ENCODE data around the gene PARP12. TPM values are rescaled to one million over a fixed set of nuclear protein-coding genes. Genes with fewer than 3 reads are reported as not detected.
A peak's percentile ranks its signal among the peaks of the same experiment; 100 is the strongest.

Gene PARP12
- total and polyA plus RNA-seq, 2 of the 13 experiments (the other 11 are each of a cell fraction or from before 2014, with no cell fraction given) = 15.5 to 35.2 TPM

DNA sequence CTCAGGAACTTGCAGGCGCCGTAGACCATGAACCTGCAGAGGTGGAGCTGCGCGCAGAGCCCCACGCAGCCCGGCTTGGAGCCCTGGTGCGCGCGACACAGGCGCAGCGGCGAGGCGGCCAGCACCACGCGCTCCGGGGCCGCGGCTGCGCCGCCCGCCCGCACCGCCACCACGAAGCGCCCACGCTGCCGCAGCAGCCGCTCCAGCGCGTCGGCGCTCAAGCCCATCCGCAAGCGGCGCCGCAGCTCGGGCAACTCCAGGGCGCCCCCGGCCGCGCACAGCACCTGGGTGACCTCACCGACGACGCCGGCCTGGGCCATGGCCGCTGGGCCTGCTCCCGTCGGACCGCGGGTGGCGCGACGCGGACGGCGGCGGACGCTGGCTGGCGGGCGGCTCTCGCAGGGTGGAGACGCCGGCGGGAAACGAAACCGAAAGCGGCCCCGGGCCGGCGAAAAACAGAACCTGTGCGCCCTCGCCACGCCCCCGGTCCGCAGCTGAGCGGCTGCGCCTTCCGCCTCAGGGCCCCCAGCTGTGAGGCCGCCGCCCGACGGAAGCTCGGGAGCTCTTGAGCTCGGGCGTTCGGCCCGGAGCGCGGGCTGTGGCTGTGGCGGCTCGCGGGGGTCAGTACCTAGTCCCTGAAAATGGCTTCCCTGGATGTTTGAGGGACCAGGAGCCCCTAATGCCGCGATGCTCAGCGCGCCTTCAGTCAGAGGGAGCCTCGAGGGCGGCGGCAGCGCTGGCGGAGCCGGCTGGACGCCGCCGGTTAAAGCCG lies at the start of gene PARP12 (continued):
- TF ChIP-seq, protein P1, sequence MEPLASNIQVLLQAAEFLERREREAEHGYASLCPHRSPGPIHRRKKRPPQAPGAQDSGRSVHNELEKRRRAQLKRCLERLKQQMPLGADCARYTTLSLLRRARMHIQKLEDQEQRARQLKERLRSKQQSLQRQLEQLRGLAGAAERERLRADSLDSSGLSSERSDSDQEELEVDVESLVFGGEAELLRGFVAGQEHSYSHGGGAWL (CRISPR knock-in tag; IDR thresholded peaks at IDR 0.05) = peak; percentile 37
- no peak for TF ChIP-seq POLR2AphosphoS5 (IDR thresholded peaks at IDR 0.05; ENCODE audit: low read depth, low read length)
- no peak for TF ChIP-seq ZNF703 (CRISPR knock-in tag; IDR thresholded peaks at IDR 0.05; ENCODE audit: borderline replicate concordance)
- no peak for TF ChIP-seq ZKSCAN1 (IDR thresholded peaks at IDR 0.05; ENCODE audit: low read length)
- TF ChIP-seq, protein P2, sequence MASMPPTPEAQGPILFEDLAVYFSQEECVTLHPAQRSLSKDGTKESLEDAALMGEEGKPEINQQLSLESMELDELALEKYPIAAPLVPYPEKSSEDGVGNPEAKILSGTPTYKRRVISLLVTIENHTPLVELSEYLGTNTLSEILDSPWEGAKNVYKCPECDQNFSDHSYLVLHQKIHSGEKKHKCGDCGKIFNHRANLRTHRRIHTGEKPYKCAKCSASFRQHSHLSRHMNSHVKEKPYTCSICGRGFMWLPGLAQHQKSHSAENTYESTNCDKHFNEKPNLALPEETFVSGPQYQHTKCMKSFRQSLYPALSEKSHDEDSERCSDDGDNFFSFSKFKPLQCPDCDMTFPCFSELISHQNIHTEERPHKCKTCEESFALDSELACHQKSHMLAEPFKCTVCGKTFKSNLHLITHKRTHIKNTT (CRISPR knock-in tag; IDR thresholded peaks at IDR 0.05) = no peak
- TF ChIP-seq ARNT2 (CRISPR knock-in tag; IDR thresholded peaks at IDR 0.05; ENCODE audit: low read depth) = peak; percentile 78; the same call in 1 of the 2 replicates
- TF ChIP-seq PRMT3 (CRISPR knock-in tag; IDR thresholded peaks at IDR 0.05; ENCODE audit: borderline replicate concordance, low read depth) = no peak
- TF ChIP-seq ZSCAN22 (CRISPR knock-in tag; IDR thresholded peaks at IDR 0.05) = no peak
- TF ChIP-seq ZKSCAN8 (CRISPR knock-in tag; IDR thresholded peaks at IDR 0.05; ENCODE audit: borderline replicate concordance) = no peak
- TF ChIP-seq, protein P3, sequence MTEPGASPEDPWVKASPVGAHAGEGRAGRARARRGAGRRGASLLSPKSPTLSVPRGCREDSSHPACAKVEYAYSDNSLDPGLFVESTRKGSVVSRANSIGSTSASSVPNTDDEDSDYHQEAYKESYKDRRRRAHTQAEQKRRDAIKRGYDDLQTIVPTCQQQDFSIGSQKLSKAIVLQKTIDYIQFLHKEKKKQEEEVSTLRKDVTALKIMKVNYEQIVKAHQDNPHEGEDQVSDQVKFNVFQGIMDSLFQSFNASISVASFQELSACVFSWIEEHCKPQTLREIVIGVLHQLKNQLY (CRISPR knock-in tag; IDR thresholded peaks at IDR 0.05) = no peak
- TF ChIP-seq NCOA5 (CRISPR knock-in tag; IDR thresholded peaks at IDR 0.05) = no peak
- TF ChIP-seq, protein P4, sequence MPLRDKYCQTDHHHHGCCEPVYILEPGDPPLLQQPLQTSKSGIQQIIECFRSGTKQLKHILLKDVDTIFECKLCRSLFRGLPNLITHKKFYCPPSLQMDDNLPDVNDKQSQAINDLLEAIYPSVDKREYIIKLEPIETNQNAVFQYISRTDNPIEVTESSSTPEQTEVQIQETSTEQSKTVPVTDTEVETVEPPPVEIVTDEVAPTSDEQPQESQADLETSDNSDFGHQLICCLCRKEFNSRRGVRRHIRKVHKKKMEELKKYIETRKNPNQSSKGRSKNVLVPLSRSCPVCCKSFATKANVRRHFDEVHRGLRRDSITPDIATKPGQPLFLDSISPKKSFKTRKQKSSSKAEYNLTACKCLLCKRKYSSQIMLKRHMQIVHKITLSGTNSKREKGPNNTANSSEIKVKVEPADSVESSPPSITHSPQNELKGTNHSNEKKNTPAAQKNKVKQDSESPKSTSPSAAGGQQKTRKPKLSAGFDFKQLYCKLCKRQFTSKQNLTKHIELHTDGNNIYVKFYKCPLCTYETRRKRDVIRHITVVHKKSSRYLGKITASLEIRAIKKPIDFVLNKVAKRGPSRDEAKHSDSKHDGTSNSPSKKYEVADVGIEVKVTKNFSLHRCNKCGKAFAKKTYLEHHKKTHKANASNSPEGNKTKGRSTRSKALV (CRISPR knock-in tag; IDR thresholded peaks at IDR 0.05) = peak; percentile 75; the same call in 1 of the 2 replicates
- TF ChIP-seq RNF2 (conservative IDR thresholded peaks at IDR 0.05; ENCODE audit: low read depth) = no peak
- TF ChIP-seq, protein P5, sequence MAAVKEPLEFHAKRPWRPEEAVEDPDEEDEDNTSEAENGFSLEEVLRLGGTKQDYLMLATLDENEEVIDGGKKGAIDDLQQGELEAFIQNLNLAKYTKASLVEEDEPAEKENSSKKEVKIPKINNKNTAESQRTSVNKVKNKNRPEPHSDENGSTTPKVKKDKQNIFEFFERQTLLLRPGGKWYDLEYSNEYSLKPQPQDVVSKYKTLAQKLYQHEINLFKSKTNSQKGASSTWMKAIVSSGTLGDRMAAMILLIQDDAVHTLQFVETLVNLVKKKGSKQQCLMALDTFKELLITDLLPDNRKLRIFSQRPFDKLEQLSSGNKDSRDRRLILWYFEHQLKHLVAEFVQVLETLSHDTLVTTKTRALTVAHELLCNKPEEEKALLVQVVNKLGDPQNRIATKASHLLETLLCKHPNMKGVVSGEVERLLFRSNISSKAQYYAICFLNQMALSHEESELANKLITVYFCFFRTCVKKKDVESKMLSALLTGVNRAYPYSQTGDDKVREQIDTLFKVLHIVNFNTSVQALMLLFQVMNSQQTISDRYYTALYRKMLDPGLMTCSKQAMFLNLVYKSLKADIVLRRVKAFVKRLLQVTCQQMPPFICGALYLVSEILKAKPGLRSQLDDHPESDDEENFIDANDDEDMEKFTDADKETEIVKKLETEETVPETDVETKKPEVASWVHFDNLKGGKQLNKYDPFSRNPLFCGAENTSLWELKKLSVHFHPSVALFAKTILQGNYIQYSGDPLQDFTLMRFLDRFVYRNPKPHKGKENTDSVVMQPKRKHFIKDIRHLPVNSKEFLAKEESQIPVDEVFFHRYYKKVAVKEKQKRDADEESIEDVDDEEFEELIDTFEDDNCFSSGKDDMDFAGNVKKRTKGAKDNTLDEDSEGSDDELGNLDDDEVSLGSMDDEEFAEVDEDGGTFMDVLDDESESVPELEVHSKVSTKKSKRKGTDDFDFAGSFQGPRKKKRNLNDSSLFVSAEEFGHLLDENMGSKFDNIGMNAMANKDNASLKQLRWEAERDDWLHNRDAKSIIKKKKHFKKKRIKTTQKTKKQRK (IDR thresholded peaks at IDR 0.05; ENCODE audit: low read length) = no peak
- TF ChIP-seq PHF8 (CRISPR knock-in tag; IDR thresholded peaks at IDR 0.05) = peak; percentile 71
- TF ChIP-seq ZNF430 (CRISPR knock-in tag; IDR thresholded peaks at IDR 0.05) = no peak
- TF ChIP-seq, protein P6, sequence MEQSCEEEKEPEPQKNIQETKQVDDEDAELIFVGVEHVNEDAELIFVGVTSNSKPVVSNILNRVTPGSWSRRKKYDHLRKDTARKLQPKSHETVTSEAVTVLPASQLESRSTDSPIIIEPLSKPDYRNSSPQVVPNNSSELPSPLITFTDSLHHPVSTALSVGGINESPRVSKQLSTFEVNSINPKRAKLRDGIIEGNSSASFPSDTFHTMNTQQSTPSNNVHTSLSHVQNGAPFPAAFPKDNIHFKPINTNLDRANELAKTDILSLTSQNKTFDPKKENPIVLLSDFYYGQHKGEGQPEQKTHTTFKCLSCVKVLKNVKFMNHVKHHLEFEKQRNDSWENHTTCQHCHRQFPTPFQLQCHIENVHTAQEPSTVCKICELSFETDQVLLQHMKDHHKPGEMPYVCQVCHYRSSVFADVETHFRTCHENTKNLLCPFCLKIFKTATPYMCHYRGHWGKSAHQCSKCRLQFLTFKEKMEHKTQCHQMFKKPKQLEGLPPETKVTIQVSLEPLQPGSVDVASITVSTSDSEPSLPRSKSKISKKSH (CRISPR knock-in tag; IDR thresholded peaks at IDR 0.05; ENCODE audit: borderline replicate concordance) = no peak
